T-helper 2 cell (primary cell): ENCODE results near the gene PAPSS2.
"Not testable (repeated sequence)": the region's sequence is repeated elsewhere in the genome, so short reads cannot be mapped to it uniquely, and the experiment has no call there.

Source experiments
- DNase-seq, 5 experiments: peaks; one replicate each; pipeline versions ENCODE4 v3.0.0 to v3.0.0-alpha.2; 2012 to 2022
- total RNA-seq, 2 donors: gene quantifications; one replicate each; lab custom pipeline; 2026; lab: John Stamatoyannopoulos, UW

PAPSS2 gene
- total RNA-seq, result 0 to 1.3 reads per million in 2 donors

GRCh38 chr10:87659571-87660483, at the start of gene PAPSS2:
Gene PAPSS2 (plus strand): TSS chr10:87659878. CDS start chr10:87659982, 104 bp downstream.
- DNase-seq, result peak in 2 of 5 experiments; percentile 3 to 33

GRCh38 chr10:87611341-87611740, 48.3 kb upstream of the PAPSS2 start:
- DNase-seq, result not testable (repeated sequence)

- no peak for DNase-seq
Observed at GRCh38 chr10:87612115-87612514, 47.6 kb upstream of the PAPSS2 start.

- DNase-seq, result no peak
Observed at GRCh38 chr10:87613751-87614150, 45.9 kb upstream of the PAPSS2 start.

GRCh38 chr10:87615856-87616255, 43.8 kb upstream of the PAPSS2 start:
- DNase-seq, result no peak

GRCh38 chr10:87617503-87617902, 42.2 kb upstream of the PAPSS2 start:
- DNase-seq, result no peak

- no peak for DNase-seq
Observed at GRCh38 chr10:87618566-87619423, 40.9 kb upstream of the PAPSS2 start.

- no peak for DNase-seq
Observed at GRCh38 chr10:87619705-87620104, 40.0 kb upstream of the PAPSS2 start.

- not testable (repeated sequence) for DNase-seq
Observed at GRCh38 chr10:87621440-87621839, 38.2 kb upstream of the PAPSS2 start.

- no peak for DNase-seq
Observed at GRCh38 chr10:87622314-87623004, 37.2 kb upstream of the PAPSS2 start.

GRCh38 chr10:87623191-87623590, 36.5 kb upstream of the PAPSS2 start:
- DNase-seq, result no peak

- DNase-seq, result no peak
Observed at GRCh38 chr10:87625661-87626060, 34.0 kb upstream of the PAPSS2 start.

GRCh38 chr10:87626422-87626892, 33.2 kb upstream of the PAPSS2 start:
- no peak for DNase-seq

GRCh38 chr10:87630171-87630570, 29.5 kb upstream of the PAPSS2 start:
- DNase-seq, result no peak

- no peak for DNase-seq
Observed at GRCh38 chr10:87632454-87632853, 27.2 kb upstream of the PAPSS2 start.

- DNase-seq, result no peak
Observed at GRCh38 chr10:87634311-87634710, 25.4 kb upstream of the PAPSS2 start.

GRCh38 chr10:87635498-87636312, 24.0 kb upstream of the PAPSS2 start:
- DNase-seq, result peak in 1 of 5 experiments; percentile 80

- DNase-seq, result no peak
Observed at GRCh38 chr10:87636313-87636915, 23.3 kb upstream of the PAPSS2 start.

GRCh38 chr10:87639493-87639892, 20.2 kb upstream of the PAPSS2 start:
- no peak for DNase-seq

GRCh38 chr10:87640043-87640442, 19.6 kb upstream of the PAPSS2 start:
- no peak for DNase-seq

- DNase-seq, result no peak
Observed at GRCh38 chr10:87642486-87642885, 17.2 kb upstream of the PAPSS2 start.
